GM21447 (cell line): Measurements from ENCODE around the gene RAB11FIP5.

Source experiments
- ATAC-seq: cut with Tn5 transposase; IDR thresholded peaks from one replicate; pipeline ENCODE4 v1.9.1; 2021; ENCODE audit not compliant: unreplicated experiment

RAB11FIP5 gene

GRCh38 chr2:73033766-73034381 lies 78.9 kb downstream of the RAB11FIP5 start:
- no peak for ATAC-seq

GRCh38 chr2:73033142-73033765 lies 79.5 kb downstream of the RAB11FIP5 start:
- ATAC-seq = no peak

DNA sequence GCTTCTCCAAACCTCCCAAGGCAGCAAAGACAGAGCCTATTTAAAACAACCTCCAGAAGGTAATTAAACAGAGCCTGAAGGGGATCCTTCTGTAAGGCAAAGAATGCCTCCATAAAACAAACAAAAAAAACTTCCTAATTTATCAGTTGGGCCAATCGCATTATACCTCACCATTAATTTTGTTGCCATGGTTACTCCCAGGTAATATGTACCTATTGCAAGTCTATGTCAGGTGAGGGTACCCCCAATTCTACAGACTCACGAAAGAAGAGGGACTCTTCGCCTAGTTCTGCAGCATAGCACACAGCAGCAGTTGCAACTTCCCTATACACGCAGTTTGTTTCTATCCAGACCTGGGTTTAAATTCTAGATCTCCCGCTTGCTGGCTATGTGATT lies 80.0 kb downstream of the RAB11FIP5 start:
- no peak for ATAC-seq

DNA sequence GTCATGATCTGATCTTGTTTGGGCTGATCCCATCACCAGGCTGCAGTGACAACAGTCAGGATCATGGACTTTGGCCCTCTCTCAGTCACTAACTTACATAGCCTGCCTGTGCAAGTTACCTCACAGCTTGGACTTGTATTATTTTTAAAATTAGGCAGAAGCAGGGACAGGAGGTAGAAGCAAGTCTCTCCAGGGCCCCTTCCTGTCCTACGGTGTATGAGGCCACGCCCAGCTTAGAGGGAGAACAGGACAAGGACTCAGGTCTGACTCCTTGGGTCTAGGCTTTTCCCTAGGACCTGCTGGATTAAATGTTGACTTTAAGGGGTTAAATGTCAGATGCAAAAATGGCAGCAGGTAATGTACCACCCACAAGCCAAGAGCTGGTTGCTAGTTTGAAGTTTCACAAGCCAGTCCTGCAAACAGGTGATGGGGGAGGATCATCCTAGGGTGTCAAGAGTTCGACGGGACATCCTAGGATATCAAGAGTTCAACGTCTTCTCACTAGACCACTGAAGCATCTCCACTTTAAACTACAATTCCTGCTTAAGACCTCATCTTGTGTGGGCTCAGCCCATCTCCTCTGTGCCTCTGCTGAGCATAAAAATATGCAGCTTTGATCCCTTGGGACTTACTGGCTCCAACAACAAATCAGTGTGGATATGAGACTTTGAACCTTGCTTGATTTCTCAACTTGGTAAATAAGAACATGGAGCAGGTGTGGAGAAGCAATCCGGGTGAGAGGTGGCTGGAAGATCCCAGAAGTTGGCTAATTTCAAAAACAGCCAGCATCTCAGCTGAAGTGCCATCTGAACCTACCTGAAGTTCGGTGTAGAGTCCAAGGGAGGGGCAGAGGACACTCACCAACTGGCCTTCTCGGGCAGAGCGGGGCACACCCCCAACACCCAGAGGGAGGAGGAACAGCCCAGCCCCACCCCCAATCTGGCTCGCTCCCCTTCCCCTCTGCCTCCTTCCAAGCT lies 80.7 kb downstream of the RAB11FIP5 start:
- no peak for ATAC-seq

GRCh38 chr2:73031095-73031678 lies 81.6 kb downstream of the RAB11FIP5 start:
- ATAC-seq = no peak

- no peak for ATAC-seq
Measured at GRCh38 chr2:73028841-73029240, 83.9 kb downstream of the RAB11FIP5 start.

DNA sequence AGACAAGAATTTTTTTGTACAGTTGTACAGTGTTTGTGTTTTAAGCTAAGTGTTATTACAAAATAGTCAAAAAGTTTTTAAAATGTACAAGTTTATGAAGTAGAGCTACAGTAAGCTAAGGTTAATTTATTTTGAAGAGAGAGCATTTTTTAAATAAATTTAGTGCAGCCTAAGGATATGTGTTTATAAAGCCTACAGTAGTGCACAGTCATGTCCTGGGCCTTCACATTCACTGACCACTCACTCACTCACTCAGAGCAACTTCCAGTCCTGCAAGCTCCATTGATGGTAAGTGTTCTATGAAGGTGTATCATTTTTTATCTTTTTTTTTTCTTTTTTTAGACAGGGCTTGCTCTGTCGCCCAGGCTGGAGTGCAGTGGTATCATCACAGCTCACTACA lies 85.4 kb downstream of the RAB11FIP5 start:
- ATAC-seq = no peak

GRCh38 chr2:73023497-73023896 lies 89.3 kb downstream of the RAB11FIP5 start:
- ATAC-seq = no peak
